Mesothelial cell of epicardium (in vitro differentiated cells): ENCODE data around the gene MIER1. TPM values are rescaled to one million over a fixed set of nuclear protein-coding genes. Genes with fewer than 3 reads are reported as not detected.

Source experiments
- DNase-seq, 2 experiments: peaks; one replicate each; pipeline ENCODE4 v3.0.0; 2021; ENCODE audit warnings: low spot score in 2 of 2; ENCODE audit not compliant: unreplicated experiment in 2 of 2
- H3K27ac Mint-ChIP-seq: 2 replicates; pipeline ENCODE4 v1.8.0; 2021; ENCODE audit warnings: mixed read lengths
- H3K27me3 Mint-ChIP-seq: 2 replicates; pipeline ENCODE4 v1.8.0; 2021; ENCODE audit warnings: low read depth, mixed read lengths
- H3K36me3 Mint-ChIP-seq: 2 replicates; pipeline ENCODE4 v1.8.0; 2021; ENCODE audit warnings: mixed read lengths
- H3K4me1 Mint-ChIP-seq: 2 replicates; pipeline ENCODE4 v1.8.0; 2021; ENCODE audit warnings: mixed read lengths
- H3K4me3 Mint-ChIP-seq: 2 replicates; pipeline ENCODE4 v1.8.0; 2021; ENCODE audit warnings: mild to moderate bottlenecking, moderate library complexity, mixed read lengths
- H3K9me3 Mint-ChIP-seq: 2 replicates; pipeline ENCODE4 v1.8.0; 2021; ENCODE audit warnings: mixed read lengths
- CTCF ChIP-seq: fragments of 200-600 bp; sonication (generic); IDR thresholded peaks from one replicate; pipeline ENCODE4 v1.5.0; 2021; ENCODE audit warnings: antibody characterized with exemption; ENCODE audit not compliant: unreplicated experiment
- total RNA-seq: library from RNA; stranded (reverse); gene quantifications from 3 replicates; pipeline ENCODE4 v1.2.1, GENCODE V29; 2021

Gene MIER1
- total RNA-seq, 1 donor from 2014 or later: 36.5 TPM

- Mint-ChIP-seq H3K27ac (peak overlapping the region; percentile 35), H3K4me3 (no peak overlapping the region), H3K4me1 (peaks cover 27% of the 10 kb centered on the region), H3K27me3 (no peaks in the 10 kb centered on the region), H3K9me3 (no peaks in the 10 kb centered on the region), H3K36me3 (peaks cover 3% of the 10 kb centered on the region)
- DNase-seq: no peak
- TF ChIP-seq CTCF: no peak
These were observed 13.8 kb downstream of the MIER1 start for GRCh38 chr1:66938613-66939012.

DNA sequence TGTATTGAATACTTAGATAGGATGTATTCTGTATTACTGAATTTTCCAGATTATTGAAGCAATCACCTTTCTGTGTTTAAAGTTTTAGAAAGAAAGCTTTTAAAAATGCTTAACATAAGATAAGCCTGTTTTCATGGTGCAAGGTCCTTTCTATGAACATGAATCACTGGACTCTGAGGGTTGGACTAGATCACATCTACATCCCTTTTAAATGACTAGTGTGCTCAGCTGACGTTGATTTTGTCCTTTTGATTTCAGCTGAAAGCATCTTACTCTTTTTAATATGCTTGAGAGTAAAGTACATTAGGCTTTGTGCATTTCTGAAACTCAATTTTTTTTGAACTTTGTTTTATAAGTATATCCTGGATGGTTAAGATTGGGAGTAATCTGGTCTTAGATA is 16.2 kb downstream of the MIER1 start:
- Mint-ChIP-seq H3K36me3 (peaks cover 6% of the 10 kb centered on the region), H3K27ac (no peak overlapping the region), H3K4me3 (no peak overlapping the region), H3K27me3 (no peaks in the 10 kb centered on the region), H3K9me3 (no peaks in the 10 kb centered on the region), H3K4me1 (peaks cover 6% of the 10 kb centered on the region)
- no peak for TF ChIP-seq CTCF
- DNase-seq: no peak

DNA sequence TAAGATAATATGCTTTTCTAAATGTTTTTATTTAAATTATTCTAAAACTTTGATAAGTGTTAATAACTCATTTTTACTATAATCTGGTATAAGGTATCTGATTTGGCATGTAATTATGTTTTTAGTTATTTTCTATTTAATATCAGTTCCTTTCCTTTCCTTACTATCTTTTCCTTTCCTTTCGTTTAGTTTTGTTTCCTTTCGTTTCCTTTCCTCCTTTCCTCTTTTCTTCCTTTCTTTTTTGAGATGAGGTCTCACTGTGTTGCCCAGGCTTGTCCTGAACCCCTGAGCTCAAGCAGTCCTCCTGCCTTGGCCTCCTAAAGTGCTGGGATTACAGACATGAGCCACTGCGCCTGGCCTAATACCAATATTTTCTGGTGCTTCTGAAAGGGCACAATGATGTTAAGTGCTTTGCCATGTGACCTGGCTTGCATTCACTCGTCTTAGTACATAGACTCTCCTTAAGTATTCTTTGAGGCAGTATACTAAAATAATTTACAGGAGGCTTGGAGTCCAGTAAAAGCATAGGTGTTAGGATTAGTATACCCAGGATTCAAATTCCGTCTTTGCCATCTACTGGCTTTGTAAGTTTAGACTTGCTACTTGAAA is 18.7 kb downstream of the MIER1 start:
- Mint-ChIP-seq H3K9me3 (no peaks in the 10 kb centered on the region), H3K4me3 (no peak overlapping the region), H3K27ac (no peak overlapping the region), H3K36me3 (peaks cover 22% of the 10 kb centered on the region), H3K27me3 (no peaks in the 10 kb centered on the region), H3K4me1 (peaks cover 4% of the 10 kb centered on the region)
- DNase-seq: no peak
- TF ChIP-seq CTCF: no peak

DNA sequence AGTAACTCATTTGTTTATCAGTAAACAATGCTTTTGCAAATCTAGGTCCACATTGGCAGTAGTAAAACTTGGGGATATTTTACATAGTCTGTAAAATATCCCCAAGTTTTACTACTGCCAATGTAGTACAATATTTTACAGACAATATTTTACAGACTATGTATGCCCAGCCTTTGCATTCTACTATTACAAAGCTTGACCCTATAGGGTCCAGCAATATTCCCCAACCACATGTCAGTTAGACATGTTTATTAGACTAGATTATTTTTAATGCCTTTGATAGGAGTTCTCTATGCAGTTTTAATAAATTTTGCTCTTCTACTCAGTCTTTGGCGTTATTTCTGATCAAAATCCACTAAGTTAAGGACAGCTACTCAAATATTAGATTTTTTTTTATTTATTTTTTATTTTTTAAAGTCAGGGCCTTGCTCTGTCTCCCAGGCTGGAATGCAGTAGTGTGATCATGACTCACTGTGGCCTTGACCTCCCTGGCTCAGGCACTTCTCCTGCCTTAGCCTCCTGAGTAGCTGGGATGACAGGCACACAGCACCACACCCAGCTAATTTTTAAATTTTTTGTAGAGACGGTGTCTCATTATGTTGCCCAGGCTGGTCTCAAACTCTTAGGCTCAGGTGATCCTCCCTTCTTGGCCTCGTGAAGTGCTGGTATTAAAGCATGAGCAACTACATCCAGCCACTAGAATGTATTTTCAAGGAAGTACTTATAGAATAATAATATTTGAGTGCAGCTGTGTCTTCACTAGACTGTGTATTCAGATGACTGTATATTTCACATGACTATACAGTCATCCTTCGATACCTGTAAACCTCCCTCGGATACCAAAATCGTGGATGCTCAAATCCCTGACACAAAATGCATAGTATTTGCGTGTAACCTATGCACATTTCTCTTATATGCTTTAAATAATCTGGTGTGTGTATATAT is 19.8 kb downstream of the MIER1 start:
- Mint-ChIP-seq H3K27me3 (no peaks in the 10 kb centered on the region), H3K9me3 (no peaks in the 10 kb centered on the region), H3K4me1 (no peaks in the 10 kb centered on the region), H3K27ac (no peak overlapping the region), H3K36me3 (peaks cover 25% of the 10 kb centered on the region), H3K4me3 (no peak overlapping the region)
- TF ChIP-seq CTCF: no peak
- no peak for DNase-seq

DNA sequence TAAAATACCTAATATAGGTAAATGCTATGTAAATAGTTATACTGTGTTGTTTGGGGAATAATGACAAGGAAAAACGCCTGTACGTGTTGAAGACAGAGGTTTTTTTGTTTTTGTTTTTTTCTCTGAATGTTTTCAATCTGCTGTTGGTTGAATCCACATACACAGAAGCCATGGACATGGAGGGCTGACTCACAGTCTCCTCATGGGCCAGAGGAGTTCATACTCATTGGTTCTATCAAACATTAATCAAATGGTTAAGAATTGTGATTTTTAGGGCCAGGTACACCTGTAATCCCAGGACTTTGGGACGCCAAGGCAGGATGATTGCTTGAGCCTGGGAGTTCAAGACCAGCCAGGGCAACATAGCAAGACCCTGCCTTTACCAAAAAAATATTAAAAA is 20.5 kb downstream of the MIER1 start:
- H3K9me3 Mint-ChIP-seq: no peaks in the 10 kb centered on the region
- no peaks in the 10 kb centered on the region for H3K4me1 Mint-ChIP-seq
- H3K27me3 Mint-ChIP-seq: no peaks in the 10 kb centered on the region

More for the DNA sequence above, 20.5 kb downstream of the MIER1 start:
- Mint-ChIP-seq H3K36me3 (peaks cover 27% of the 10 kb centered on the region), H3K27ac (no peak overlapping the region), H3K4me3 (no peak overlapping the region)
- no peak for TF ChIP-seq CTCF
- DNase-seq: no peak
